ENCODE results near the gene CCDC148. TPM values are rescaled to one million over a fixed set of nuclear protein-coding genes. Genes with fewer than 3 reads are reported as not detected.

CCDC148 gene
- total and polyA plus RNA-seq, 12 donors: 0.07 to 1.4 (median 0.66) TPM

GRCh38 chr2:158182676-158183295, 273.8 kb downstream of the CCDC148 start:
- intact Hi-C loops (cut with DNase I): loop anchor here in 8 of 10 donors (5.0 to 10.0 kb wide), 8 partner anchors 148 to 570 kb away; partner anchors contain the start of genes CCDC148 (in 3 of the 8) and PKP4 (in 3 of the 8)
- DNase-seq (no peak), ATAC-seq (no peak)
- 71 to 83% methylated on average over 3 of the region's 3 CpGs for WGBS, 2 donors
- Histone ChIP-seq H3K4me1 (peaks cover 0 to 18% (median 5%) of the 10 kb centered on the region in 9 donors), H3K9me3 (no peaks in the 10 kb centered on the region), H3K27me3 (peaks cover 0 to 3% (median 0%) of the 10 kb centered on the region in 7 donors), H3K27ac (no peak overlapping the region), H3K4me3 (no peak overlapping the region), H3K36me3 (no peaks in the 10 kb centered on the region)
- TF ChIP-seq CTCF (IDR thresholded peaks at IDR 0.05): no peak

- 63 to 100% methylated on average over 2 of the region's 2 CpGs for WGBS, 2 donors
- peaks cover 0 to 3% (median 0%) of the 10 kb centered on the region in 7 donors for H3K27me3 ChIP-seq
- intact Hi-C loops (cut with DNase I): loop anchor here in 8 of 10 donors (5.0 to 10.0 kb wide), 8 partner anchors 146 to 571 kb away; partner anchors contain the start of genes CCDC148 (in 3 of the 8) and PKP4 (in 3 of the 8)
- H3K4me1 ChIP-seq: peaks cover 0 to 18% (median 5%) of the 10 kb centered on the region in 9 donors
- H3K27ac ChIP-seq: no peak overlapping the region
- H3K4me3 ChIP-seq: no peak overlapping the region
- no peaks in the 10 kb centered on the region for H3K9me3 ChIP-seq
- no peak for TF ChIP-seq CTCF (IDR thresholded peaks at IDR 0.05)
- DNase-seq (no peak), ATAC-seq (no peak)
- no peaks in the 10 kb centered on the region for H3K36me3 ChIP-seq
These were observed 275.4 kb downstream of the CCDC148 start for GRCh38 chr2:158181171-158181570.

- intact Hi-C loops (cut with DNase I): loop anchor here (2.0 to 10.0 kb wide), 10 partner anchors 135 to 573 kb away; partner anchors contain the start of genes CCDC148 (in 3 of the 10) and PKP4 (in 3 of the 10)
- ATAC-seq: peak in 6 of 8 donors; percentile 23 to 75 (median 51)
- Histone ChIP-seq H3K27ac (no peak overlapping the region), H3K27me3 (peaks cover 0 to 3% (median 0%) of the 10 kb centered on the region in 7 donors), H3K36me3 (no peaks in the 10 kb centered on the region), H3K9me3 (no peaks in the 10 kb centered on the region), H3K4me1 (peaks cover 0 to 18% (median 4%) of the 10 kb centered on the region in 9 donors), H3K4me3 (no peak overlapping the region)
- TF ChIP-seq CTCF (IDR thresholded peaks at IDR 0.05): peak in 7 of 9 donors; percentile 44 to 66 (median 60)
- 5 to 9% methylated on average over 2 of the region's 2 CpGs for WGBS, 2 donors
- no peak for DNase-seq
These were observed 276.9 kb downstream of the CCDC148 start for GRCh38 chr2:158179660-158180059.

GRCh38 chr2:158178646-158179045, 277.9 kb downstream of the CCDC148 start:
- H3K4me1 ChIP-seq: peaks cover 0 to 18% (median 4%) of the 10 kb centered on the region in 9 donors
- no peak for DNase-seq
- intact Hi-C loops (cut with DNase I): loop anchor here in 6 of 10 donors (2.0 to 10.0 kb wide), 6 partner anchors 134 to 574 kb away; no protein-coding TSS in a partner anchor
- 38 to 45% methylated on average over 3 of the region's 3 CpGs for WGBS, 2 donors
- no peaks in the 10 kb centered on the region for H3K9me3 ChIP-seq
- no peak overlapping the region for H3K4me3 ChIP-seq
- H3K36me3 ChIP-seq: no peaks in the 10 kb centered on the region
- TF ChIP-seq CTCF (IDR thresholded peaks at IDR 0.05): no peak
- H3K27ac ChIP-seq: no peak overlapping the region
- peaks cover 0 to 3% (median 0%) of the 10 kb centered on the region in 7 donors for H3K27me3 ChIP-seq
- no peak for ATAC-seq

All from heart right ventricle (tissue), 16 donors.